NOMO-1 (cell line): ENCODE data around the gene PFKP.

Experiments used
- DNase-seq, 2 experiments: peaks; one replicate each; lab custom pipeline; 2025; ENCODE audit not compliant: unreplicated experiment in 2 of 2; lab: John Stamatoyannopoulos, UW

The PFKP gene

GRCh38 chr10:3067118-3067858, at the start of gene PFKP:
PFKP (plus strand) TSS chr10:3067548; CDS start chr10:3067596, 48 bp downstream.
- peak; percentile 5 to 35 for DNase-seq

DNA sequence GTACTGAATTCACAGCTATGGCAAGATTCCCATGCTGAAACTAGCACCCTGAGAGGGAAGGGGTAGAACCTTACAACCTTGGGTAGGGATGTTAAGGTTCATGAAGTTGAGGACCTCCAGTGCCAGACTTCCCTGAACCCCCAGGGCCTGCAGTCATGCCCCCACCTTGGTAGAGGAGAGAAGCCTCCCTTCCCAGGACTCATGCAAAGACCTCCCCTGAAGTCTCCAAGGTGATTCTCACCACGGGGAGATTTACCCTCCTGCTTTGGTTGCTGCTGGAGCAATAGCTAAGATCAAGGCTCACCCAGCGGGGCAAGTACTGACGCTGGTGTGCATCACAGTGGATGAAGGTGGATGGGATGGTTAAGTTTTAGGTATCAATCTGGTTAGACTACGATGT, 49.1 kb upstream of the PFKP start:
- no peak for DNase-seq

DNA sequence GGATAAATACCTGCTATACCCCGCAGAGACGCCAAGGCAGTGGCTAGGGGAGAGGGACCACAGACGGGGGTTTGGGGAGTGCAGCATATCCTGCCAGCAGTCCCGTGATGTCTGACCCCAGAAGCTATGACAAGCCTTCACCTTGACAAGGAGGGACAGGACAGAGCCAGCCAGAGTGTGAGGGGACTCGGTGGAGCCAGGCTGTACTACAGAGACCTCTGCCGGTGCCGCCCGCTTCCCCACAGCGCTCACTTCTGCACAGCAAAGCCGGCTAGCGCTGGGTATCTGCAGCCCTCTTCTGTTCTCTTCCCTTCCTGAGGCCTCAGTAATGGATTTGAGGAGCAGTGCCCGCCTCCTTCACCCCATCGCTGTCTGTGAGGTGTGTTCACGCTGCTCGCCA, 47.0 kb upstream of the PFKP start:
- no peak for DNase-seq

GRCh38 chr10:3020881-3021280, 46.5 kb upstream of the PFKP start:
- DNase-seq = no peak

- DNase-seq = no peak
These were observed 45.3 kb upstream of the PFKP start for GRCh38 chr10:3022027-3022426.

DNA sequence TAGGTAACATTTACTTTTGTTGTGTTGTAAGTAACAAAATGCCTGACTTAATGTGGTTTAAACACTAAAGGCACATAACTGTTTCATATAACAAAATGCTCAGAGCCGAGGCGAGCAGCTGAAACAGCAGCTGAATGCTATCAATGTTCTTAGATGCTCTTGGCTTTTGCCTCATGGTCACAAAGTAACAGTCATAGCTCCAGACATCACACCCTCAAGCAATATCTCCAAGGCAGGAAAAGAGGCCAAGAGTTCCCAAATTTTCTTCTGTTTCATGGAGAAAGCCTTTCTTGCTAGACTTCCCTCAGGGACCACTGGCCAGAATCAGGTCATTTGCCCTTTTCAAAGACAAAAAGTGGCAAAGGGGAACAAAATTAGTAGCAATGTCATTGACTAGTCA, 43.5 kb upstream of the PFKP start:
- DNase-seq = no peak

DNA sequence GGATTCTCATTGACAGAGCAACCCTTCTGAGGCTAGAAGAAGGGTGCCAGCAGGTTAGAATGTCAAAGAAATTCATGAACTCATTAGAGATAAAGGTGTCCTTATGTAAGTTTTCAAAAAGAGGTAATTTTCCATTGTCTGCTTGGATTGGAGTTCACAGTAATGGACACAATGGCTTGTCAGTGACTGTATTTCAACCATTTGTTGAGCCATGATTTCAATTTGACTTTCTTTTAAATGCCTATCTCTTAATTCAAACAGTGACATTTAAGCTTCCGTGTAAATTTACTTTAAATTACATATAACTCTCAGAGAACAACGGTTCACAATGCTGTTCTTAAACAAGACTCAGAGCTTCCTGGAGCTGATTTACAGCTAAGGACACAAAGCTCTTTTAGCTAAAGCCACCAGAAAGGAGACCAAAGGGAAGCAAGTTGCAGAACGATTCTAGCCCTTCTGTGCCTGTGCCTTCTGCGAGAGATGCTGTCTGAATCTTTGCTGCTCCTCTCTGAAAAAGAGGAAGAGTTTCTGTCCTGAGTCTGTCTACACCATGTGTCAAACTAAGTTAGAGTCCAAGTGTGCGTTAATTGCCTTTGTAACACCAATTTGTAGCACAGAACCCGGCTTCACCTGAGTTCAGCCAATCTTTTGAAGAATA, 42.2 kb upstream of the PFKP start:
- DNase-seq = peak; percentile 9 to 57

DNA sequence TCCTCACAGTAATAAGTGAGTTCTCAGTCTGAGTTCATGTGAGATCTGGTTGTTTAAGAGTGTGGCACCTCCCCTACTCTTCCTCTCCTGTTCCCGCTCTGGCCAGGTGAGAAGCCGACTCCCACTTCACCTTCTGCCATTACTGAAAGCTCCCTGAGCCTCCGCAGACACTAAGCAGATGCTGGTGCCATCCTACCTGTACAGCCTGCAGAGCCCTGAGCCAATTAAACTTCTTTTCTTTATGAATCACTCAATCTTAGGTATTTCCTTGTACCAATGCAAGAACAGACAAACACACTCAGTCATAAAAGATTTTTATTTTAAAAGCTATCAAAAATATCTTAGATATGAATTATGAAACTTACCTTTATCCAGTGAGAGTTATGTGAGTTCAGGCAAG, 39.5 kb upstream of the PFKP start:
- DNase-seq = no peak

GRCh38 chr10:3028441-3028840, 38.9 kb upstream of the PFKP start:
- no peak for DNase-seq

DNA sequence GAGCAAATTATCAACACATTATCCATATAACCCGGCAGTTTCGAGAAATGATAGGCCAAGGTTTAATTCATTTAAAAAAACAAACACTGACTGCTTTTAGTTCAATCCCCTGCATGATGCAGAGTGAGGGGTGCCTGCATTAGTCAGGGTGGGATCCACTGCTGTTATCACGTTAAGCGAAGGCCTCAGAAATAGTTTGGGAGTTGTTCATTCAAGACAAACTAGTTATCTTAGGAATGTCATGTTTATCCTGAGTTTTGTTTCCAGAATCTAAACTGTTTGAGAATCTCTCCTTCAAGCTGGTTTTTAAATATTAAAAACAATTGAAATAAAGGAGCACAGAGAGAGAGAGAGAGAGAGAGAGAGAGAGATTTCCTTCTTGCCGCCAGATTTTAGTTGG, 36.6 kb upstream of the PFKP start:
- DNase-seq = no peak

DNA sequence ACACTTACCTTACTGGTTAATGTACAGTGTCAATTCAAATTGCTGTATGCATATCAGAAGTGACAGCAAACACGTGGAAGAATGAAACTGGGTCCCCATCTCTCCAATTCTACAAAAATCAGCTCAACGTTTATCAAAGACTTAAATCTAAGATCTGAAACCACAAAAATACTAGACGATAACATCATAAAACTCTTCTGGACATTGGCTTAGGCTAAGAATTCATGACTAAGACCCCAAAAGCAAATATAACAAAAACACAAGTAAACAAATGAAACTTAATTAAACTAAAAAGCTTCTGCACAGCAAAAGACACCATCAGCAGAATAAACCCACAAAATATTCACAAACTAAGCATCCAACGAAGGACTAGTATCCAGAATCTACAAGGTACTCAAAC, 35.9 kb upstream of the PFKP start:
- no peak for DNase-seq

DNA sequence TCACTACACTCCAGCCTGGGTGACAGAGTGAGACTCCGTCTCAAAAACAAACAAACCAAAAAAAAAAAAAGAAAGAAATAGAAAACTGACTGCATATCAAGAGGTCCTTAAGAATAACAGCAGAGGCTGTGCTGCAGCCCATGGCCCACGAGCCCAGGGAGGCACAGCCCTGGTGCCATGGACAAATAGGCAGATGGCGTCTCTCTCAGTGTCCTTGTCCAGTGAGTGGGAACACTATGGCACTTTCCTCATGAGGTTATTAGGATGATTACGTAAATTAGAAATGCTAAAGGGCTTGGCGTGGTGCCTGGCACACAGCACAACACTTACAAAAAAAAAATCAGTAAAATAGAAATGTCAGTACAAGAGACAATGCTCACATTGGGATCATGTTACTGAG, 33.4 kb upstream of the PFKP start:
- no peak for DNase-seq

DNA sequence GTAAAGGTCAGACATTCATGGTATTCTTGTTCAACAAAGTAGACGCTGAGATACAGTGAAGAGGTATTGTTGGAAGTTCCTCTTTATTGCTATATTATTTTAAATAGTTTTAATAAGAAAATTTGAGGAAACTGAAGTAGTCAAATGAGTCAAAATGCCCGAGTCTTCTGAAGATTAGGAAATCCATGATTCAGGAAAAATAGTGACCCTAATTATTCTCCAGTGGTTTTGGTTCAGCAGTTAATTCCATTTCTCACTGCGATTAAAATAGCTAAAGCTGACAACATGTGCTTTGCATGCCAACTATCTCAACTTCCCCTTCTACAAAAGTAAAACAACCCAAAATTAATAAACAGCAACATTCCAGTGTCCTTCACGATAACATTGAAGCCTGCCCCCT, 32.7 kb upstream of the PFKP start:
- peak in 1 of 2 experiments; percentile 47 for DNase-seq

DNA sequence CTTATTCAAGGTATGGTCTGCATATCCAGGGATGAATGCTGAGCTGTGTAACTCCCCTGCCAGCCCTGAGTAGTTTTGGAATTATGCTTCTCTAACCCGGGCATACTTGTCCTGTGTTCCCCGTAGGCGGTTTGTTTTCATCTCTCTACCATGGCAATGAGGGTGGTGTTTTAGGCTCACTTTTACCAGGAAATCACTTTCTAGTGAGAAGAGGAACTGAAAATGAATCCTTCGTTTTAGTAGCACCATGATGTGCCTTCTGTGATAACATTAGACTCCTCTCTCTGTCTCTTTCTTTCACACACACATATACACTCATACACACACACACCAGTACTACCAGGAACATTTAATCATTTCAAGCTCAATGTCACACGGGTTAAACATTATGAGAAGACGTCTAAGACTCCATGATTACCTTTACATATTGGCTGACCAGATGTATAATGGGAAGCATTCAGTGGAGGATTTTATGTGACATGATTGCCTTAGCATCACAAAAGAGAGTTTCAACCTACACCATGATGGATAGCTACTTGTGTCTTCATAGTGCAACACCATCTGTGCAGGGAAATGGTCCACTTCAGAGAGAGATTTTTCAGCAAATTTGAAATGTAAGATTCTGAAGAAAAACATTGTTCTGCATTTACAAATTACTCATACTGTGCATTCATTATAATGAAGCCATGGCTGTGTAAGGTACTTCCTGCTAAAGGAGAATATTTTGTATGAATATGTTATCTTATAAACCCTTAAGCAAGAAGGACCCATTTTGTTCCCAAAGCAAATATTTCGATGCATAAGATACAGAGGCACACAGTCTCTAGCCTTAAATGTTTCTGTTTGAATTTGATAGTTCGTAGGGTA, 31.0 kb upstream of the PFKP start:
- DNase-seq = peak; percentile 68 to 95

DNA sequence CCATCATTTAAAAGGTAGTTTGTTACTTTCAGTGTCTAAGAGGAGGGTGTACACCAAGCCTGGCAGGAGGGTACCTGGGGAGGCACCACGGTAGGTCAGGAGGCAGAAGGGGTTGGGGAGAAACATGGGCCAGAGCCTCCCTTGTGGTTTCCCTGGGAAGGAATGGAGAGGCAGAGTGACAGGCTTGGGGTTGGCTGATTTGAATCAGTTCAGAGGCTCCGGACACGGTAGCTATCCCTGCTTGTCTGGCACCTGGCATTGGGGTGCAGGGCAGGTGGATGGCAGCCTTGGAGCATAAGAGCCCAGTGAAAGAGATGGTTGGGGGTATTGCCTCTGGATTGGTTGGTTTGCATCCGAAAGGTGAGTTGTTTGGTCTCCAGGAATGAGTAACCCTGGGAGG, 30.2 kb upstream of the PFKP start:
- DNase-seq = no peak

- DNase-seq = peak; percentile 13 to 94
These were observed 27.3 kb upstream of the PFKP start for GRCh38 chr10:3040069-3040468.

- DNase-seq = peak in 1 of 2 experiments; percentile 12
These were observed 24.8 kb upstream of the PFKP start for GRCh38 chr10:3042589-3042988.

GRCh38 chr10:3043512-3044368, 23.6 kb upstream of the PFKP start:
- DNase-seq = peak; percentile 71 to 72

DNA sequence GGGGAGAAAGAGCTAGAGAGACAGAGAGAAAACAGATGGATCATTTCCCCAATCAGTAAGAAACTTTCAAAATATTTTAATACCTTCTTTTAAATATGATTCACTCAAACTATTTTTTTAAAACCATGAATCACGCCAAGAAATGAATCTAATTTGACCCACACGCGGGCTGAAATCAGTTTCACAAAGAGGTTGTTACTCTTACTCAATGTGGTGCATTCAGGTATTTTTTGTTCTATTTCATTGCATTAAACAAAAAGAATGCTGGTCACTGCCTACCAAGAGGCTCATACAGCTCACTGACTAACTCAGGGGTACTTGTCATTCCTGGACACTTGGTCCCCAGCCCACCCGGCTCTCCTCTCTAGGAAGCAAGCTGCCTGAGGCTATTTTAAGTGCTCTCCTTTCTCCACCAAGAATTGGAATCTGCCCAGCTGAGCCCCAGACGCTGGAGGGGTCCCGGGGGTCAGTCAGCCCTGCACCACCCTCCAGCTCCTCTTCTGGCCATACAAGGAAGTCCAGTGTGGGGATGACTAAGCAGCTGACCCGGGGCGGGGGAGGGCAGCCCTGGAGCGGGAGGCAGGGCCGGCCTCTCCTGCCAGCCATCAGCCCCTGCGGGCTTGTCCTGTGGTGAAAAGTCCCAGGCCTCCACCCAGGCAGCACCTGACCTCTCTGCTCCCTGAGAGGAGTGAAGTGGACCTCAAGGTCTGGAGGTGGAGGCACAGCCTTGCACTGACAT, 21.7 kb upstream of the PFKP start:
- no peak for DNase-seq

- DNase-seq = no peak
These were observed 21.1 kb upstream of the PFKP start for GRCh38 chr10:3046210-3046779.
